WTC11 (cell line): ENCODE measurements around the gene SUPT5H. TPM values are rescaled to one million over a fixed set of nuclear protein-coding genes. Genes with fewer than 3 reads are reported as not detected.

Experiments used
- ATAC-seq: fragments of 200-7000 bp; cut with Tn5 transposase; 2 replicates; pipeline ENCODE4 v1.10.0; 2021; ENCODE audit warnings: mild to moderate bottlenecking, moderate library complexity
- CTCF ChIA-PET: fragments of 300-600 bp; sonication (Branson Sonifier 250); formaldehyde crosslinking; loops from one replicate; lab custom pipeline; 2021; ENCODE audit warnings: antibody characterized with exemption; lab: Charles Lee
- POLR2A ChIA-PET: fragments of 350-600 bp; sonication (Branson Sonifier 250); formaldehyde crosslinking; loops from one replicate; lab custom pipeline; 2021; ENCODE audit warnings: antibody characterized with exemption; lab: Charles Lee
- DNase-seq: peaks from one replicate; pipeline ENCODE4 v3.0.0; 2021; ENCODE audit warnings: low spot score
- H3K27ac Mint-ChIP-seq: 2 replicates; pipeline ENCODE4 v1.8.0; 2021; ENCODE audit warnings: mixed read lengths
- H3K27me3 Mint-ChIP-seq: 2 replicates; pipeline ENCODE4 v1.8.0; 2021; ENCODE audit warnings: low read depth, mild to moderate bottlenecking, moderate library complexity, mixed read lengths
- H3K36me3 Mint-ChIP-seq: 2 replicates; pipeline ENCODE4 v1.8.0; 2021; ENCODE audit warnings: mixed read lengths
- H3K4me1 Mint-ChIP-seq: 2 replicates; pipeline ENCODE4 v1.8.0; 2022; ENCODE audit warnings: mixed read lengths
- H3K4me3 Mint-ChIP-seq: 2 replicates; pipeline ENCODE4 v1.8.0; 2021; ENCODE audit warnings: mild to moderate bottlenecking, moderate library complexity, mixed read lengths
- H3K9me3 Mint-ChIP-seq: 2 replicates; pipeline ENCODE4 v1.8.0; 2021; ENCODE audit warnings: mixed read lengths
- CBFB ChIP-seq: sonication (generic); formaldehyde crosslinking; IDR thresholded peaks from 2 replicates; pipeline ENCODE4 v1.8.1; 2022; ENCODE audit warnings: mild to moderate bottlenecking, low read depth, missing genetic modification reagents
- ELF4 ChIP-seq: sonication (generic); formaldehyde crosslinking; IDR thresholded peaks from 2 replicates; pipeline ENCODE4 v1.8.1; 2022; ENCODE audit warnings: low read depth, mild to moderate bottlenecking, moderate library complexity, missing genetic modification reagents
- EMX1 ChIP-seq: fragments of 250-450 bp; sonication (Bioruptor Pico); IDR thresholded peaks from 2 replicates; pipeline ENCODE4 v1.8.0; 2021; ENCODE audit warnings: mild to moderate bottlenecking
- ETV6 ChIP-seq: sonication (generic); formaldehyde crosslinking; IDR thresholded peaks from 2 replicates; pipeline ENCODE4 v1.8.1; 2022; ENCODE audit warnings: mild to moderate bottlenecking, missing genetic modification reagents
- JUN ChIP-seq: sonication (generic); formaldehyde crosslinking; IDR thresholded peaks from 2 replicates; pipeline ENCODE4 v1.8.0; 2023; ENCODE audit warnings: mild to moderate bottlenecking, missing genetic modification reagents
- KAT7 ChIP-seq: sonication (generic); formaldehyde crosslinking; IDR thresholded peaks from 2 replicates; pipeline ENCODE4 v1.8.1; 2023; ENCODE audit warnings: missing genetic modification reagents, mild to moderate bottlenecking, borderline replicate concordance
- NR2C2 ChIP-seq: sonication (generic); formaldehyde crosslinking; IDR thresholded peaks from 2 replicates; pipeline ENCODE4 v1.8.0; 2022; ENCODE audit warnings: mild to moderate bottlenecking, missing genetic modification reagents
- NR3C1 ChIP-seq: sonication (generic); formaldehyde crosslinking; conservative IDR thresholded peaks from 2 replicates; pipeline ENCODE4 v1.8.1; 2023; ENCODE audit warnings: low read depth, mild to moderate bottlenecking, missing genetic modification reagents
- OVOL2 ChIP-seq: fragments of 250-450 bp; sonication (Bioruptor Pico); IDR thresholded peaks from 2 replicates; pipeline ENCODE4 v1.9.0; 2021; ENCODE audit warnings: mild to moderate bottlenecking, borderline replicate concordance
- ZBTB21 ChIP-seq: sonication (generic); formaldehyde crosslinking; IDR thresholded peaks from 2 replicates; pipeline ENCODE4 v1.8.1; 2023; ENCODE audit warnings: mild to moderate bottlenecking, missing genetic modification reagents, borderline replicate concordance
- ZNF219 ChIP-seq: sonication (generic); formaldehyde crosslinking; IDR thresholded peaks from 2 replicates; pipeline ENCODE4 v1.8.0; 2023; ENCODE audit warnings: missing genetic modification reagents, mild to moderate bottlenecking, borderline replicate concordance
- ZNF232 ChIP-seq: sonication (generic); formaldehyde crosslinking; IDR thresholded peaks from 2 replicates; pipeline ENCODE4 v1.8.0; 2022; ENCODE audit warnings: mild to moderate bottlenecking, missing genetic modification reagents
- ZNF317 ChIP-seq: sonication (generic); formaldehyde crosslinking; IDR thresholded peaks from 2 replicates; pipeline ENCODE4 v1.8.1; 2023; ENCODE audit warnings: low read depth, mild to moderate bottlenecking, moderate library complexity, missing genetic modification reagents, borderline replicate concordance
- ZNF396 ChIP-seq: fragments of 250-450 bp; sonication (Bioruptor Pico); IDR thresholded peaks from 2 replicates; pipeline ENCODE4 v1.8.0; 2021; ENCODE audit warnings: mild to moderate bottlenecking, moderate library complexity, borderline replicate concordance
- total RNA-seq: library from RNA; stranded (reverse); gene quantifications from 3 replicates; pipeline ENCODE4 v1.2.3, GENCODE V29; 2021
- TF ChIP-seq, protein P1 (sequence below): sonication (generic); formaldehyde crosslinking; IDR thresholded peaks from 2 replicates; pipeline ENCODE4 v1.8.0; 2022; ENCODE audit warnings: mild to moderate bottlenecking, missing genetic modification reagents
- TF ChIP-seq, protein P2 (sequence below): sonication (generic); formaldehyde crosslinking; conservative IDR thresholded peaks from 2 replicates; pipeline ENCODE4 v1.8.1; 2023; ENCODE audit warnings: mild to moderate bottlenecking, low read depth, missing genetic modification reagents, moderate library complexity
- TF ChIP-seq, protein P3 (sequence below): sonication (generic); formaldehyde crosslinking; IDR thresholded peaks from 2 replicates; pipeline ENCODE4 v1.8.0; 2022; ENCODE audit warnings: mild to moderate bottlenecking, missing genetic modification reagents
- TF ChIP-seq, protein P4 (sequence below): fragments of 250-450 bp; sonication (Bioruptor Pico); IDR thresholded peaks from 2 replicates; pipeline ENCODE4 v1.8.0; 2021; ENCODE audit warnings: mild to moderate bottlenecking
- TF ChIP-seq, protein P5 (sequence below): sonication (generic); formaldehyde crosslinking; IDR thresholded peaks from 2 replicates; pipeline ENCODE4 v1.8.0; 2023; ENCODE audit warnings: missing genetic modification reagents, mild to moderate bottlenecking, borderline replicate concordance
- TF ChIP-seq, protein P6 (sequence below): sonication (generic); formaldehyde crosslinking; IDR thresholded peaks from 2 replicates; pipeline ENCODE4 v1.8.1; 2022; ENCODE audit warnings: mild to moderate bottlenecking, missing genetic modification reagents, moderate library complexity, borderline replicate concordance

Gene SUPT5H
- total RNA-seq, 1 experiment from 2014 or later: 135 TPM

DNA sequence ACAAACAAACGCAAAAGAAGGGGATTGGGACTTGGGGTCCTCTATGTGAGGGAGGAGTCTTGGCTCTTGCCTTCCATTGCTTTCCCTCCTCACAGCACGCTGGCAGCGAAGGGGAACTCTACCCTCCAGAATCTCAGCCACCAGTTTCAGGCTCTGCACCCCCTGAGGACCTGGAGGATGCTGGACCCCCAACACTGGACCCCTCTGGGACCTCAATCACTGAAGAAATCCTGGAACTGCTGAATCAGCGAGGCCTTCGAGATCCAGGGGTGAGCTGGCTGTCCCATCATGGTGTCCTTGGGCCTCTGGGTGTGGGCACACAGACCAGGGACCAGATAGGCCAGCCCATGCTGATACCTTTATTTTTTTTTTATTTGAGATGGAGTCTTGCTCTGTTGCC is 23.4 kb upstream of the SUPT5H start:
- H3K4me3 Mint-ChIP-seq: no peak overlapping the region
- DNase-seq (no peak), ATAC-seq (no peak)
- no peaks in the 10 kb centered on the region for H3K9me3 Mint-ChIP-seq
- POLR2A ChIA-PET: interaction anchor here (1.7 kb wide), 1 partner anchor 14 kb away, joined by 8 read pairs; the partner anchor contains the start of gene RPS16
- H3K4me1 Mint-ChIP-seq: 0 out of 2 replicates have a peak, but pooled peaks cover 4% of the 10 kb centered on the region
- TF ChIP-seq, protein P1, sequence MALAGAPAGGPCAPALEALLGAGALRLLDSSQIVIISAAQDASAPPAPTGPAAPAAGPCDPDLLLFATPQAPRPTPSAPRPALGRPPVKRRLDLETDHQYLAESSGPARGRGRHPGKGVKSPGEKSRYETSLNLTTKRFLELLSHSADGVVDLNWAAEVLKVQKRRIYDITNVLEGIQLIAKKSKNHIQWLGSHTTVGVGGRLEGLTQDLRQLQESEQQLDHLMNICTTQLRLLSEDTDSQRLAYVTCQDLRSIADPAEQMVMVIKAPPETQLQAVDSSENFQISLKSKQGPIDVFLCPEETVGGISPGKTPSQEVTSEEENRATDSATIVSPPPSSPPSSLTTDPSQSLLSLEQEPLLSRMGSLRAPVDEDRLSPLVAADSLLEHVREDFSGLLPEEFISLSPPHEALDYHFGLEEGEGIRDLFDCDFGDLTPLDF (CRISPR knock-in tag): no peak
- TF ChIP-seq CBFB (CRISPR knock-in tag) (no peak), ELF4 (CRISPR knock-in tag) (no peak), OVOL2 (CRISPR knock-in tag) (no peak), JUN (CRISPR knock-in tag) (no peak), NR2C2 (CRISPR knock-in tag) (no peak), ZNF317 (no peak), ZNF232 (CRISPR knock-in tag) (no peak), ETV6 (no peak), NR3C1 (CRISPR knock-in tag) (no peak), KAT7 (CRISPR knock-in tag) (no peak), ZNF219 (CRISPR knock-in tag) (no peak)
- TF ChIP-seq, protein P2, sequence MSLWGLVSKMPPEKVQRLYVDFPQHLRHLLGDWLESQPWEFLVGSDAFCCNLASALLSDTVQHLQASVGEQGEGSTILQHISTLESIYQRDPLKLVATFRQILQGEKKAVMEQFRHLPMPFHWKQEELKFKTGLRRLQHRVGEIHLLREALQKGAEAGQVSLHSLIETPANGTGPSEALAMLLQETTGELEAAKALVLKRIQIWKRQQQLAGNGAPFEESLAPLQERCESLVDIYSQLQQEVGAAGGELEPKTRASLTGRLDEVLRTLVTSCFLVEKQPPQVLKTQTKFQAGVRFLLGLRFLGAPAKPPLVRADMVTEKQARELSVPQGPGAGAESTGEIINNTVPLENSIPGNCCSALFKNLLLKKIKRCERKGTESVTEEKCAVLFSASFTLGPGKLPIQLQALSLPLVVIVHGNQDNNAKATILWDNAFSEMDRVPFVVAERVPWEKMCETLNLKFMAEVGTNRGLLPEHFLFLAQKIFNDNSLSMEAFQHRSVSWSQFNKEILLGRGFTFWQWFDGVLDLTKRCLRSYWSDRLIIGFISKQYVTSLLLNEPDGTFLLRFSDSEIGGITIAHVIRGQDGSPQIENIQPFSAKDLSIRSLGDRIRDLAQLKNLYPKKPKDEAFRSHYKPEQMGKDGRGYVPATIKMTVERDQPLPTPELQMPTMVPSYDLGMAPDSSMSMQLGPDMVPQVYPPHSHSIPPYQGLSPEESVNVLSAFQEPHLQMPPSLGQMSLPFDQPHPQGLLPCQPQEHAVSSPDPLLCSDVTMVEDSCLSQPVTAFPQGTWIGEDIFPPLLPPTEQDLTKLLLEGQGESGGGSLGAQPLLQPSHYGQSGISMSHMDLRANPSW (CRISPR knock-in tag): no peak
- TF ChIP-seq, protein P3, sequence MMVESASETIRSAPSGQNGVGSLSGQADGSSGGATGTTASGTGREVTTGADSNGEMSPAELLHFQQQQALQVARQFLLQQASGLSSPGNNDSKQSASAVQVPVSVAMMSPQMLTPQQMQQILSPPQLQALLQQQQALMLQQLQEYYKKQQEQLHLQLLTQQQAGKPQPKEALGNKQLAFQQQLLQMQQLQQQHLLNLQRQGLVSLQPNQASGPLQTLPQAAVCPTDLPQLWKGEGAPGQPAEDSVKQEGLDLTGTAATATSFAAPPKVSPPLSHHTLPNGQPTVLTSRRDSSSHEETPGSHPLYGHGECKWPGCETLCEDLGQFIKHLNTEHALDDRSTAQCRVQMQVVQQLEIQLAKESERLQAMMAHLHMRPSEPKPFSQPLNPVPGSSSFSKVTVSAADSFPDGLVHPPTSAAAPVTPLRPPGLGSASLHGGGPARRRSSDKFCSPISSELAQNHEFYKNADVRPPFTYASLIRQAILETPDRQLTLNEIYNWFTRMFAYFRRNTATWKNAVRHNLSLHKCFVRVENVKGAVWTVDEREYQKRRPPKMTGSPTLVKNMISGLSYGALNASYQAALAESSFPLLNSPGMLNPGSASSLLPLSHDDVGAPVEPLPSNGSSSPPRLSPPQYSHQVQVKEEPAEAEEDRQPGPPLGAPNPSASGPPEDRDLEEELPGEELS (CRISPR knock-in tag): no peak
- TF ChIP-seq, protein P4, sequence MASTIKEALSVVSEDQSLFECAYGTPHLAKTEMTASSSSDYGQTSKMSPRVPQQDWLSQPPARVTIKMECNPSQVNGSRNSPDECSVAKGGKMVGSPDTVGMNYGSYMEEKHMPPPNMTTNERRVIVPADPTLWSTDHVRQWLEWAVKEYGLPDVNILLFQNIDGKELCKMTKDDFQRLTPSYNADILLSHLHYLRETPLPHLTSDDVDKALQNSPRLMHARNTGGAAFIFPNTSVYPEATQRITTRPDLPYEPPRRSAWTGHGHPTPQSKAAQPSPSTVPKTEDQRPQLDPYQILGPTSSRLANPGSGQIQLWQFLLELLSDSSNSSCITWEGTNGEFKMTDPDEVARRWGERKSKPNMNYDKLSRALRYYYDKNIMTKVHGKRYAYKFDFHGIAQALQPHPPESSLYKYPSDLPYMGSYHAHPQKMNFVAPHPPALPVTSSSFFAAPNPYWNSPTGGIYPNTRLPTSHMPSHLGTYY (CRISPR knock-in tag): no peak
- TF ChIP-seq, all 79 proteins: peak for 0
- Mint-ChIP-seq H3K27me3 (no peaks in the 10 kb centered on the region), H3K36me3 (peaks cover 40% of the 10 kb centered on the region), H3K27ac (no peak overlapping the region)
- CTCF ChIA-PET: interaction anchor here (1.3 kb wide), 1 partner anchor 52 kb away, joined by 7 read pairs; no protein-coding TSS in a partner anchor

DNA sequence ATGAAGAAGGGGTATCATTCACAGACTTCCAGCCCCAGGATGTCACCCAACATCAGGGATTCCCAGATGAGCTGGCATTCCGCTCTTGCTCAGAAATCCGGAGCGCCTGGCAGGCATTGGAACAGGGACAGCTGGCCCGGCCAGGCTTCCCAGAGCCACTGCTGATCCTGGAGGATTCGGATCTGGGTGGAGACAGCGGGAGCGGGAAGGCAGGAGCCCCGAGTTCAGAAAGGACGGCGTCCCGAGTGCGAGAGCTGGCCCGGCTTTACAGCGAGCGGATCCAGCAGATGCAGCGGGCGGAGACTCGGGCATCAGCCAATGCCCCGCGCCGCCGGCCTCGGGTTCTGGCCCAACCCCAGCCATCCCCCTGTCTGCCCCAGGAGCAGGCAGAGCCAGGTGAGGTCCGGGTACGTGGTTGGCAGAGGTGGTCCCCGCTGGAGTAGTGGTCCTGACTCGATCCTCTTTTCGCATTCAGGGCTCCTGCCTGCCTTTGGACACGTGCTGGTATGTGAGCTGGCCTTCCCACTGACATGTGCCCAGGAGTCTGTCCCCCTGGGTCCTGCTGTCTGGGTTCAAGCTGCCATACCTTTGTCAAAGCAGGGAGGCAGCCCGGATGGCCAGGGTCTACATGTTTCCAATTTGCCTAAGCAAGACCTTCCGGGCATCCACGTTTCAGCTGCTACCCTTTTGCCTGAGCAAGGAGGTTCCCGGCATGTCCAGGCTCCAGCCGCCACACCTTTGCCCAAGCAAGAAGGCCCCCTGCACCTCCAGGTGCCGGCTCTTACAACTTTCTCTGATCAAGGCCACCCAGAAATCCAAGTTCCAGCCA is 21.9 kb upstream of the SUPT5H start:
- ChIA-PET POLR2A (interaction anchor here (0.9 kb wide), 2 partner anchors 12 kb away, joined by 4 to 5 read pairs; partner anchors contain the start of gene RPS16), CTCF (interaction anchor here (1.2 to 2.2 kb wide), 2 partner anchors 10 to 11 kb away, joined by 4 to 5 read pairs; partner anchors contain the start of gene PLEKHG2)
- peaks cover 14% of the 10 kb centered on the region for H3K4me1 Mint-ChIP-seq
- H3K4me3 Mint-ChIP-seq: no peak overlapping the region
- no peaks in the 10 kb centered on the region for H3K9me3 Mint-ChIP-seq
- no peak for DNase-seq
- H3K27ac Mint-ChIP-seq: no peak overlapping the region
- TF ChIP-seq ZBTB21 (no peak), EMX1 (CRISPR knock-in tag) (no peak), ZNF396 (no peak)
- TF ChIP-seq, protein P5, sequence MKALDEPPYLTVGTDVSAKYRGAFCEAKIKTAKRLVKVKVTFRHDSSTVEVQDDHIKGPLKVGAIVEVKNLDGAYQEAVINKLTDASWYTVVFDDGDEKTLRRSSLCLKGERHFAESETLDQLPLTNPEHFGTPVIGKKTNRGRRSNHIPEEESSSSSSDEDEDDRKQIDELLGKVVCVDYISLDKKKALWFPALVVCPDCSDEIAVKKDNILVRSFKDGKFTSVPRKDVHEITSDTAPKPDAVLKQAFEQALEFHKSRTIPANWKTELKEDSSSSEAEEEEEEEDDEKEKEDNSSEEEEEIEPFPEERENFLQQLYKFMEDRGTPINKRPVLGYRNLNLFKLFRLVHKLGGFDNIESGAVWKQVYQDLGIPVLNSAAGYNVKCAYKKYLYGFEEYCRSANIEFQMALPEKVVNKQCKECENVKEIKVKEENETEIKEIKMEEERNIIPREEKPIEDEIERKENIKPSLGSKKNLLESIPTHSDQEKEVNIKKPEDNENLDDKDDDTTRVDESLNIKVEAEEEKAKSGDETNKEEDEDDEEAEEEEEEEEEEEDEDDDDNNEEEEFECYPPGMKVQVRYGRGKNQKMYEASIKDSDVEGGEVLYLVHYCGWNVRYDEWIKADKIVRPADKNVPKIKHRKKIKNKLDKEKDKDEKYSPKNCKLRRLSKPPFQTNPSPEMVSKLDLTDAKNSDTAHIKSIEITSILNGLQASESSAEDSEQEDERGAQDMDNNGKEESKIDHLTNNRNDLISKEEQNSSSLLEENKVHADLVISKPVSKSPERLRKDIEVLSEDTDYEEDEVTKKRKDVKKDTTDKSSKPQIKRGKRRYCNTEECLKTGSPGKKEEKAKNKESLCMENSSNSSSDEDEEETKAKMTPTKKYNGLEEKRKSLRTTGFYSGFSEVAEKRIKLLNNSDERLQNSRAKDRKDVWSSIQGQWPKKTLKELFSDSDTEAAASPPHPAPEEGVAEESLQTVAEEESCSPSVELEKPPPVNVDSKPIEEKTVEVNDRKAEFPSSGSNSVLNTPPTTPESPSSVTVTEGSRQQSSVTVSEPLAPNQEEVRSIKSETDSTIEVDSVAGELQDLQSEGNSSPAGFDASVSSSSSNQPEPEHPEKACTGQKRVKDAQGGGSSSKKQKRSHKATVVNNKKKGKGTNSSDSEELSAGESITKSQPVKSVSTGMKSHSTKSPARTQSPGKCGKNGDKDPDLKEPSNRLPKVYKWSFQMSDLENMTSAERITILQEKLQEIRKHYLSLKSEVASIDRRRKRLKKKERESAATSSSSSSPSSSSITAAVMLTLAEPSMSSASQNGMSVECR (CRISPR knock-in tag): no peak
- TF ChIP-seq, protein P6, sequence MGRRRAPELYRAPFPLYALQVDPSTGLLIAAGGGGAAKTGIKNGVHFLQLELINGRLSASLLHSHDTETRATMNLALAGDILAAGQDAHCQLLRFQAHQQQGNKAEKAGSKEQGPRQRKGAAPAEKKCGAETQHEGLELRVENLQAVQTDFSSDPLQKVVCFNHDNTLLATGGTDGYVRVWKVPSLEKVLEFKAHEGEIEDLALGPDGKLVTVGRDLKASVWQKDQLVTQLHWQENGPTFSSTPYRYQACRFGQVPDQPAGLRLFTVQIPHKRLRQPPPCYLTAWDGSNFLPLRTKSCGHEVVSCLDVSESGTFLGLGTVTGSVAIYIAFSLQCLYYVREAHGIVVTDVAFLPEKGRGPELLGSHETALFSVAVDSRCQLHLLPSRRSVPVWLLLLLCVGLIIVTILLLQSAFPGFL (CRISPR knock-in tag): no peak
- TF ChIP-seq, all 79 proteins: peak for 0
- ATAC-seq: no peak
- H3K27me3 Mint-ChIP-seq: no peaks in the 10 kb centered on the region
- peaks cover 32% of the 10 kb centered on the region for H3K36me3 Mint-ChIP-seq
